Parathyroid adenoma (tissue), 2 donors: ENCODE measurements around the gene ZNF618.
A peak's percentile ranks its signal among the peaks of the same experiment; 100 is the strongest.
"Not testable (repeated sequence)": the region's sequence is repeated elsewhere in the genome, so short reads cannot be mapped to it uniquely, and the experiment has no call there.

Source experiments
- H2AFZ ChIP-seq: fragments of 300-600 bp; sonication (generic); one replicate; pipeline ENCODE4 v1.7.0; 2017; ENCODE audit warnings: antibody characterized with exemption, mild to moderate bottlenecking
- H3K27ac ChIP-seq: fragments of 300-600 bp; sonication (generic); one replicate; pipeline ENCODE4 v1.7.0; 2017
- H3K27me3 ChIP-seq: fragments of 300-600 bp; sonication (generic); one replicate; pipeline ENCODE4 v1.7.0; 2017; ENCODE audit warnings: low read length; ENCODE audit not compliant: control insufficient read depth, insufficient read depth
- H3K36me3 ChIP-seq: fragments of 300-600 bp; sonication (generic); one replicate; pipeline ENCODE4 v1.7.0; 2017; ENCODE audit warnings: low read length; ENCODE audit not compliant: control insufficient read depth, insufficient read depth
- H3K4me1 ChIP-seq: fragments of 300-600 bp; sonication (generic); one replicate; pipeline ENCODE4 v1.7.0; 2017; ENCODE audit warnings: control low read depth
- H3K4me2 ChIP-seq: fragments of 300-600 bp; sonication (generic); one replicate; pipeline ENCODE4 v1.7.0; 2017; ENCODE audit warnings: low read length
- H3K4me3 ChIP-seq: fragments of 300-600 bp; sonication (generic); one replicate; pipeline ENCODE4 v1.7.0; 2017; ENCODE audit warnings: low read depth, low read length
- H3K79me2 ChIP-seq: fragments of 300-600 bp; sonication (generic); one replicate; pipeline ENCODE4 v1.7.0; 2017; ENCODE audit warnings: control low read depth
- H3K9ac ChIP-seq: fragments of 300-600 bp; sonication (generic); one replicate; pipeline ENCODE4 v1.7.0; 2017; ENCODE audit warnings: mild to moderate bottlenecking
- H3K9me3 ChIP-seq: fragments of 300-600 bp; sonication (generic); one replicate; pipeline ENCODE4 v1.7.0; 2017; ENCODE audit warnings: low read length; ENCODE audit not compliant: control insufficient read depth
- TF ChIP-seq, protein P1 (sequence below): fragments of 300-600 bp; sonication (generic); IDR thresholded peaks from one replicate; pipeline ENCODE4 v1.7.0; 2017; ENCODE audit warnings: antibody characterized with exemption, mild to moderate bottlenecking
- donor health status: primary hyperparathyroidism.

The ZNF618 gene

GRCh38 chr9:114080773-114081440 is 204.8 kb downstream of the ZNF618 start:
- Histone ChIP-seq H3K9ac (no peak overlapping the region), H3K4me1 (no peaks in the 10 kb centered on the region), H3K27ac (no peak overlapping the region), H3K4me2 (no peak overlapping the region), H3K9me3 (no peaks in the 10 kb centered on the region), H3K27me3 (no peaks in the 10 kb centered on the region), H3K79me2 (no peaks in the 10 kb centered on the region), H3K4me3 (no peak overlapping the region), H2AFZ (no peak overlapping the region), H3K36me3 (no peaks in the 10 kb centered on the region)
- TF ChIP-seq, protein P1, sequence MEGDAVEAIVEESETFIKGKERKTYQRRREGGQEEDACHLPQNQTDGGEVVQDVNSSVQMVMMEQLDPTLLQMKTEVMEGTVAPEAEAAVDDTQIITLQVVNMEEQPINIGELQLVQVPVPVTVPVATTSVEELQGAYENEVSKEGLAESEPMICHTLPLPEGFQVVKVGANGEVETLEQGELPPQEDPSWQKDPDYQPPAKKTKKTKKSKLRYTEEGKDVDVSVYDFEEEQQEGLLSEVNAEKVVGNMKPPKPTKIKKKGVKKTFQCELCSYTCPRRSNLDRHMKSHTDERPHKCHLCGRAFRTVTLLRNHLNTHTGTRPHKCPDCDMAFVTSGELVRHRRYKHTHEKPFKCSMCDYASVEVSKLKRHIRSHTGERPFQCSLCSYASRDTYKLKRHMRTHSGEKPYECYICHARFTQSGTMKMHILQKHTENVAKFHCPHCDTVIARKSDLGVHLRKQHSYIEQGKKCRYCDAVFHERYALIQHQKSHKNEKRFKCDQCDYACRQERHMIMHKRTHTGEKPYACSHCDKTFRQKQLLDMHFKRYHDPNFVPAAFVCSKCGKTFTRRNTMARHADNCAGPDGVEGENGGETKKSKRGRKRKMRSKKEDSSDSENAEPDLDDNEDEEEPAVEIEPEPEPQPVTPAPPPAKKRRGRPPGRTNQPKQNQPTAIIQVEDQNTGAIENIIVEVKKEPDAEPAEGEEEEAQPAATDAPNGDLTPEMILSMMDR: no peak

DNA sequence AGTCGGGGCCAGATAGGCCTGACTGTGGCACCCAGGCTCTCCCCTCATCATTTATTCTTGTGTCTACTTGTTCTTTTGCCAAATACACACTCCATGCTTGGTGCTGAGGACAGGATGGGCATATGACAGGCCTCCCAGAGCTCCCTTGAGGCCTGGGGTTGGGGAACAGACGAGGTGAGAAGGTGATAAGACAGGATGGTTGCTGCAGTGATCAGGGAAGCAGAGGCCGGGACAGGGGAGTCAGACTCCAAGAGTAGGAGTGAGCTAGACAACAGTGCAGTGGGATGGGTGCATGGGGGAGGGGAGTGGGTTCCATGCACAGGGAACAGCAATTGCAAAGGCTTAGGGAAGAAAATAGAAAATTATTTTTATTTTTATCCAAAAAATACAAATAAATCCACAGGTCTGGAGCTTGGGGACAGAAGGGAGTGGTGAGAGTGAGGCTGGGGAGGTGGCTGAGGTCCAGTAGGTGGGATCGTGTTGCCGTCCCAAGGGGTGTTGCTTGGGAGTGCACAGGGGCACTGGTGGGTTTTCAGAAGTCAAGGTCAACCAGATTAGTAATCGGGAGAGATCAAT is 205.4 kb downstream of the ZNF618 start:
- H3K36me3 ChIP-seq: no peaks in the 10 kb centered on the region
- no peak overlapping the region for H2AFZ ChIP-seq
- no peak overlapping the region for H3K4me2 ChIP-seq
- no peaks in the 10 kb centered on the region for H3K4me1 ChIP-seq
- TF ChIP-seq, protein P1: no peak
- no peak overlapping the region for H3K9ac ChIP-seq
- H3K27ac ChIP-seq: no peak overlapping the region
- H3K4me3 ChIP-seq: no peak overlapping the region
- H3K79me2 ChIP-seq: no peaks in the 10 kb centered on the region
- no peaks in the 10 kb centered on the region for H3K9me3 ChIP-seq
- H3K27me3 ChIP-seq: no peaks in the 10 kb centered on the region

DNA sequence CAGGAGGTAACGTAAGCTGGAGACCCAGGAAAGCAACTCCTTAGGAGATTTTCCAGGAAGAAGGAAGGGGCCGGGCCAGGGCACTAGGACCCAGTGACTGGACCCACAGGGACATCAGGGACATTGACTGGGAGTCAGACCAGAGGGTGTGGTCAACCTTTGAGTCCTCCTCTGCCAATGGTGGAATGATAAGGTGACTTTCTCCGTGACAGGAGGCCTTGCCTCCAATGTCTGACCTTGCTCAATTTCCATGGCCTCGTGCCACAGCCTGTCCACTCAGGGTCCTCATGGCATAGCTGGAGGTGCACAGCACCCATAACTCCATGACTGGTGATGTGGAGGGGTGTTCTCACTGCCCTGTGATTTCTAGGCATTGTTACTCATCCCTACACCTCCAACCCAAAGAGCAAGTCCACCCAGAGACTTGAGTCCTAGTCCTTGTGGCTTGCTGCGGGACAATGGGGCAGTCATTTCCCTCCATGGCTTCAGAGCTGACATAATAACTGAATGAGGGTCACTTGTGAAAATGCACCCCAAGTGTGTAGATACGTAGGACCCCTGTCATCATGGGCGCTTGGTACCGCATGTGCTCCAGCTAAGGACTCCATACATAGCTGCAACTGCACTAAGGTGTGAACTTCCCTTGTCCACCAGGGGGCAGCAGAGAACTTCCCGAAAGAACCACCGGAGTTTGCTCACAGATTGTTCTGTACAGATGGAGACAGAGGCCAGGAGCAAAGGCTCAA is 206.1 kb downstream of the ZNF618 start:
- Histone ChIP-seq H3K9me3 (no peaks in the 10 kb centered on the region), H3K4me3 (no peak overlapping the region), H3K4me2 (no peak overlapping the region), H3K36me3 (no peaks in the 10 kb centered on the region), H3K9ac (no peak overlapping the region), H2AFZ (no peak overlapping the region), H3K27me3 (no peaks in the 10 kb centered on the region), H3K79me2 (no peaks in the 10 kb centered on the region), H3K4me1 (no peaks in the 10 kb centered on the region), H3K27ac (no peak overlapping the region)
- TF ChIP-seq, protein P1: peak; percentile 79

DNA sequence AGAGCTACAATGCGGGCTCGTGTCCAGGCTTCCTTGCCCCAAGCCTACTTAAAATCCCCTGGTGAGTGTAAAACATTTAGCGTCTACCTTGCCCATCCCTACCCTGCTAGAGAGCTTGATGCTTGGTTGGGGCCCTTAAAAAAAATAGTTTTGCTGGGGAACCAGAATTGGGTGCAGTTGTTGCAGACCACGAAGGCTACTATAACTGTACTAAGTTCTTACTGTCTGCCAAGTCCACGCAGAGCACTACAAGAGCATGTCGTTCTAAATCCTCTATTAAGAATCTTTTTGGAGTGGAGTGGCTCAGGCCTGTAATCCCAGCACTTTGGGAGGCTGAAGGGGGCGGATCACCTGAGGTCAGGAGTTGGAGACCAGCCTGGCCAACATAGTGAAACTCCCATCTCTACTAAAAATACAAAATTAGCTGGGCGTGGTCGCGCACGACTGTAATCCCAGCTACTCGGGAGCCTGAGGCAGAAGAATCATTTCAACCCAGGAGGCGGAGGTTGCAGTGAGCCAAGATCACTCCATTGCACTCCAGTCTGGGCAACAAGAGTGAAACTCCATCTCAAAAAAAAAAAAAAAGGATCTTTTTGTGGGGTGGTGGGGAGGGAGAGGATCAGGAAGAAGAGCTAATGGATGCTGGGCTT is 206.8 kb downstream of the ZNF618 start:
- not testable (repeated sequence) for H3K4me1 ChIP-seq, H3K4me3 ChIP-seq, H2AFZ ChIP-seq, H3K9ac ChIP-seq, H3K79me2 ChIP-seq, H3K36me3 ChIP-seq, H3K9me3 ChIP-seq, H3K27me3 ChIP-seq, H3K4me2 ChIP-seq, H3K27ac ChIP-seq

DNA sequence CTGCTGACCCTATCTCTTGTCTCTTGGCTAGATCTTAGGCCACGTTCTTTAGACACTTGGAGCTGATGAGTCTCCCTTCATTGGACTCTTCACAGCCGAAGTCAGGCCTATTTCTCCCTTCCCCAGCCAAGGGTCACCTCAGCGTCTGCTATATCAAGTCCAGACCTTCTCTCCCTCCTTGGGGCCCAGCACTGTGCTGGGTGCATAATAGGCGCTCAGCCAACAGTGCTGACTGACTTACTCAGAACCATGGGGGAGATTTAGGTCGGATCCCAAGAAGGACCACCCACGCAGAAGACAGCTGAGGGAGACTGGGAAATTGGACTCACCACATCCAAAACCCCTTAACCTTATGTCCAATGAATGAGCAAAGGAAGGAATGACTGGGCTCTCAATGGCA is 207.6 kb downstream of the ZNF618 start:
- no peaks in the 10 kb centered on the region for H3K4me1 ChIP-seq
- TF ChIP-seq, protein P1: no peak
- H2AFZ ChIP-seq: no peak overlapping the region
- no peaks in the 10 kb centered on the region for H3K36me3 ChIP-seq
- H3K9ac ChIP-seq: no peak overlapping the region
- H3K4me2 ChIP-seq: no peak overlapping the region
- H3K79me2 ChIP-seq: no peaks in the 10 kb centered on the region
- no peak overlapping the region for H3K4me3 ChIP-seq
- no peaks in the 10 kb centered on the region for H3K27me3 ChIP-seq
- H3K27ac ChIP-seq: no peak overlapping the region
- H3K9me3 ChIP-seq: no peaks in the 10 kb centered on the region
